Mucosa of rectum (tissue), 2 donors: ENCODE results near the gene AFF3.
"Not testable (repeated sequence)": the region's sequence is repeated elsewhere in the genome, so short reads cannot be mapped to it uniquely, and the experiment has no call there.

Experiments used
- H3K27ac ChIP-seq, 2 donors: one replicate each; pipeline ENCODE4 v1.7.0; 2013; ENCODE audit warnings: inconsistent platforms in 2 of 2, low read depth in 2 of 2, low read length in 2 of 2
- H3K27me3 ChIP-seq, 2 donors: one replicate each; pipeline ENCODE4 v1.7.0; 2013; ENCODE audit warnings: low read length in 2 of 2; ENCODE audit not compliant: control insufficient read depth in 2 of 2, insufficient read depth in 2 of 2
- H3K36me3 ChIP-seq, 2 donors: one replicate each; pipeline ENCODE4 v1.7.0; 2013; ENCODE audit warnings: low read length in 2 of 2; ENCODE audit not compliant: control insufficient read depth in 2 of 2, insufficient read depth in 2 of 2
- H3K4me1 ChIP-seq, 2 donors: one replicate each; pipeline ENCODE4 v1.7.0; 2013; ENCODE audit warnings: low read length in 2 of 2, mild to moderate bottlenecking in 1 of 2; ENCODE audit not compliant: control insufficient read depth in 2 of 2, insufficient read depth in 2 of 2
- H3K4me3 ChIP-seq, 2 donors: one replicate each; pipeline ENCODE4 v1.7.0; 2013; ENCODE audit warnings: low read length in 2 of 2
- H3K9ac ChIP-seq, 2 donors: one replicate each; pipeline ENCODE4 v1.7.0; 2013; ENCODE audit warnings: low read length in 2 of 2, low read depth in 1 of 2, mild to moderate bottlenecking in 1 of 2
- H3K9me3 ChIP-seq, 2 donors: one replicate each; pipeline ENCODE4 v1.7.0; 2013; ENCODE audit warnings: low read length in 2 of 2; ENCODE audit not compliant: control insufficient read depth in 2 of 2
- donor health status: healthy.
- donor health status: Normal muscosa, but diverticular disease.

AFF3 gene

DNA sequence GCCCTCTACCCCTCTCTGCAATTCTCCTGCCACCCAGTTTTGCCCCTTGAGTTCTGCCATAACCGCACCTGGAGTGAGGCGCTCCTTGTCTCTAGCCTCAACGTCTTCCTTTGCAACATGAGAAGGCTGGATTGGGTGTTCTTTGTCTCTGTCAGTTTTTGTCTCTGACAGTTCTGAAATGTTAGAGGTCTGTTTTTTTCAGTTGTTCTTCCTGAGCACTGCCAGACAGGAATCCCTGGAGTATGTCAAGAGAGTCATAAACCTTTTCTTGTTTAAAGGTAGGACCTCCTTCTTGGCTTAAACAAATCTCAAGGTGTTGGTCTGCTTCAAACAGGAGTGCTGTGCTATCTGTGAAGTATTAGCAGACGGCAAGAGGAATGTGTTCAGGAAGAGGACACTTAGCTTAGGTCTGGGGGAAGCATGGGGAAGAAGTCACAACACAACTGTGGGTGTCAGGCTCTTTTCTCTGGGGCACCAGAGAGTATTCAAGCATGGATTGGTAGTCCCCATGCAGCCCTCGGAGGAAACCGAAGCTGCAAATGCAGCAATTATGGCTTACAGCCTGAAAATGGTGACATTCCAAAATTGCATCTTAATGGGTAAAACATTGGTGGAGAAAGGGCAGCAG lies 32.3 kb downstream of the AFF3 start:
- H3K36me3 ChIP-seq: no peaks in the 10 kb centered on the region
- peaks cover 17 to 22% of the 10 kb centered on the region in 2 donors for H3K27me3 ChIP-seq
- no peaks in the 10 kb centered on the region for H3K4me1 ChIP-seq
- no peak overlapping the region for H3K4me3 ChIP-seq
- H3K27ac ChIP-seq: no peak overlapping the region
- H3K9me3 ChIP-seq: no peaks in the 10 kb centered on the region
- H3K9ac ChIP-seq: no peak overlapping the region

DNA sequence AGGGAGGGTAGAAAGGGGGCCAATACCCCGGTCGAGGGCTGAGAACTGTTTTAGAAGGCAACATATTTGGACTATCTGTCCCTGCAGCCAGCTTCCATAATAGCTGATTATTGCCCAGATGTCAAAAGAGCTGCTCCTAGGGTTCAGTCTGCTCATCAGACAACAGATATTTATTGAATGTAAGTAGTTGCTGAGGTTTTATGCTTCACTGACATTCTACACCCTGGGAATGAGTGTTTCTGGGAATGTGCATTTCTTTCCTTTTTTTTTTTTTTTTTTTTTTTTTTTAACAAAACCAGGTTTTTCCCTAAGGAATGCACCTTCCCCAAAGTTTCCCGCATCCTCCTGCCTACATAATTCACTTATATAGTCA lies 33.8 kb downstream of the AFF3 start:
- not testable (repeated sequence) for H3K27ac ChIP-seq, H3K4me1 ChIP-seq, H3K9me3 ChIP-seq, H3K36me3 ChIP-seq, H3K9ac ChIP-seq, H3K4me3 ChIP-seq
- H3K27me3 ChIP-seq: peaks cover 17 to 23% of the 10 kb centered on the region in 2 donors

DNA sequence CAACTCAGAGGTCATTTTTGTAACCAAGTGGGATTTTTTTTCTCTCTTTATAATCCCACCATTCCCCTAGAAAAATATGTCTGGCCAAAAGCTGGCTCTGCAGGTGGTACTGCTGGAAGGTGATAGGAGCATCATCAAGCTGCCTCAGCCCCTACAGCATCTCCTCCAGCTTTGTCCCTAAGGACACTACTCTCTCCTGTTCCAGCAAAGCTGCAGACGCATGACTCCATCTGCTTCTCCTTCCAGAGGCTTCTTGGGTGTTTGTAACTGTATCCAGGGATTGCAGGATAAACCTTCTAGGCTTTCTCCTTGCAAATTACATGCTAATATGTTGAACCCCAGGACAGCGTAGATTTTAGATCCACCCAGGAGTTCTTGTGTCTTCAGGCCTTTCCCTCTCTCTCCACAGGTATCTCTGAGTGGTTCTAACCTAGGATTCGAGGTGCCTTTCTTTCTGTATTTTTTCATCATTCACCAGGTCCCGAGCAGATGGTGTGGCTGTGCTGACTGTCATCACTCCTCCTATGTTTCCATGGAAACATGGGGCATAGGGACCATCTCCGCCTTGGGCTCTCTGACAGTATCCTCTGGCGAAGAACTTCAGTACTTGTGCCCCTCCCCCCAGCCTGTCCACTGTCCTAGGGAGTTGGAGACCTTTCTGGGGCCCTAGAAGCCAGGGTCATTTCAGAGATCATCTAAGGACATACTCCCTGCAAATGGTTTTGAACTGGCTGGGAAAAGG lies 34.3 kb downstream of the AFF3 start:
- Histone ChIP-seq H3K4me3 (no peak overlapping the region), H3K9me3 (no peaks in the 10 kb centered on the region), H3K9ac (no peak overlapping the region), H3K36me3 (no peaks in the 10 kb centered on the region), H3K27ac (no peak overlapping the region), H3K4me1 (no peaks in the 10 kb centered on the region), H3K27me3 (peaks cover 17 to 23% of the 10 kb centered on the region in 2 donors)

DNA sequence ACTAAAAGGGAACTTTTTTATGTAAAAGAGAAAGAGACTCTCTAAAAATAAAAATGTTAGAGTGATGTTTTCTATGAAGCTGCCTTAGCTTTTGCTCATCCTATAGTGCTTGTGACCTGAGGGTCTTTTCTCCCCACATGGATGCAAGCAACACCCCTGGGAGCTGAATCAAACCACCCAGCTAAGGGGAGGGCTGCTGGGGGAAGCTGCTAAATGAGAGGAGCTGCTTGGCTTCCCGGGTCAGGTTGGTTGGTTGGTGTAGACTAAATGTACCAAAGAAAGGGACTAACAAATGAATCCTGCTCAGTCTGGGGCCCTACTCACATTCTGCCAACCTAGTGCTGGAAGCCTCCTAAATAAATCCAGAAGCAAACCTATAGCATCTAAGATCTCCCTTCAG lies 35.0 kb downstream of the AFF3 start:
- Histone ChIP-seq H3K36me3 (no peaks in the 10 kb centered on the region), H3K4me3 (no peak overlapping the region), H3K9me3 (no peaks in the 10 kb centered on the region), H3K27me3 (peaks cover 17 to 23% of the 10 kb centered on the region in 2 donors), H3K27ac (no peak overlapping the region), H3K9ac (no peak overlapping the region), H3K4me1 (no peaks in the 10 kb centered on the region)

DNA sequence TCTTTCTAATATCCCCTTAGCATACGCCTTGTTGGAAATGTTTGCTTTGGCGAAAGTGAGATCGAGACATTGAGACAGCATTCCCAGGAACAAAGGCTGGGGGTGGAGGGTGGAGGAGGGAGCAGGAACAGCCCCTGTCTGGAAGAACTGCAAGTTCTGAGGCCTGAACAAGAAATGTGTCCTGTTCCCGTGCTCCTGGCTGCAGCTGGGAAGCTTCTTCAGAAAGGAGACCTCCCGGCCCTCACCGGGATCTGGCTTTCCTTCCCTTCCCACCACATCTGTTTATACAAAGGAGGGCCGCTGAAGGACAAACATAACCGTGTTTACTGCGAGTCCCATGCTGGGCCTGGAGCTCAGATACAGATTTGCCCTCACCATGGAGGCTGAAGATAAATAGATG lies 35.9 kb downstream of the AFF3 start:
- H3K4me3 ChIP-seq: no peak overlapping the region
- peak overlapping the region in 1 of 2 donors; percentile 32 for H3K27ac ChIP-seq

DNA sequence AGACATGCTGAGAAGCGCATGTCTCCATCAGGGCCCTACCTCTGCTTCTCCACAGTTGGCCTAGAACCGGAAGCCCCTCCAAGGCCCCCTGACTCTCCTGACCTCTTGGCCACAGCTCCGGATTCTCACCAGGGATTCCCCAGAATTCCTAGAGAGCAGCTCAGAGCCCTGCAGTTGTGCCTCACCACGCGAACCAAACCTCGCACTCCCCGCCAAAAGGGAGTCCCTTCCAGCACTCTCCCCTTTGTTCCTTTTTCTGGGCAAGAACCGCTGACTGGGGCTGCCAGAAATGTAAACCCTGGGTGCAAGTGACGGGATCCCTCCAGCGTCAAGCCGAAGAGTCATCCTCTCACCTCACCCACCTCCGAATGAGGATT lies 36.7 kb downstream of the AFF3 start:
- H3K27ac ChIP-seq: peak overlapping the region in 1 of 2 donors; percentile 9

More for the DNA sequence above, 35.9 kb downstream of the AFF3 start:
- H3K9me3 ChIP-seq: no peaks in the 10 kb centered on the region
- H3K4me1 ChIP-seq: no peaks in the 10 kb centered on the region
- peaks cover 17 to 23% of the 10 kb centered on the region in 2 donors for H3K27me3 ChIP-seq
- no peaks in the 10 kb centered on the region for H3K36me3 ChIP-seq
- H3K9ac ChIP-seq: no peak overlapping the region

DNA sequence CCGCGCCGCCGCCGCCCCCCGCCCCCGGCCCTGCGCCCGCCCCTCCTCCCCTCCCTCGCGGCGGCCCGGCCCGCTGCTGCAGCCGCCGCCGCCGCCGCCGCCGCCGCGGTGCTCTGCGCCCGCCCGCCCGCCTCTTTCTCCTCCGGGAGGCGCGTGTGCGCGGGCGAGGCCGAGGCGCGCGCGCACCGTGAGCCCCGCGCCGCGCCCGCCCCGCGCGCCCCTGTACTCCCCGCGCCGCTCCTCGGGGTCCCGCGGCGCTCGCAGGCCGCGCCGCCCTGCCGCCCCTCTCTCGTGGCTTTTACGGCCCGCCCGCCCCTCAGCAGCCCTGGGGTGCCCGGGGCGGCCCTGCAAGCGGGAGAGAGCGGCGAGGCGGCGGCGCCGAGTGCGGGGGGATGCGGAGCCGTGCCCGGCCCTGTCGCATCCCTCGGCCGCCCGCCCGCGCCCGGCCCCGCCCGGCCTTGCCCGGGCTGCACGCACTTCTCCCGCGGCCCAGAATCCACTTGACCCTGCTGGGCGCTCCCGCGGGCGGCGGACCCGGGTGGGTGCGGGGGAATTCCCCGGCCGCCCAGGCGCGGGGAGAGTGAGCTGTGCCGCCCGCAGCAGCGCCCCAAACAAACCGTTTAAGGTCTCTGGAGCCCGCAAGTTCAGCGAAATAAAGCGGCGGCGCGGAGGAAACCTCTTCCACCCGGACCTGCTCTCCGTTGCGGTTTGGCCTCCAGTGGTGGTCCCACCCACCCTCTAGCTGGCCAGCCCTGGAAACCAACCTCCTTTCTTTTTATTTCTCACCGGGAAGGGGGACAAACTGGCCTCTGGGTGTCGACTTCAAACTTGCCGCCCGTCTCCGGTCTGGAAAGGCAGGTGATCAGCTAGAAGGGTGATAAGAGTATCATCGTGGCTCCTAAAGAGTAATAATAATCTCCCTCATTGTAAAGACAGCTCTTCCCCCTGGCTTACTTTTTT lies 37.4 kb downstream of the AFF3 start:
- Histone ChIP-seq H3K4me1 (no peaks in the 10 kb centered on the region), H3K4me3 (peak overlapping the region; percentile 39 to 50), H3K9ac (no peak overlapping the region), H3K27ac (peak overlapping the region in 1 of 2 donors; percentile 9), H3K36me3 (no peaks in the 10 kb centered on the region), H3K9me3 (no peaks in the 10 kb centered on the region), H3K27me3 (peaks cover 17 to 23% of the 10 kb centered on the region in 2 donors)

More for the DNA sequence above, 36.7 kb downstream of the AFF3 start:
- H3K27me3 ChIP-seq: peaks cover 17 to 23% of the 10 kb centered on the region in 2 donors
- no peaks in the 10 kb centered on the region for H3K4me1 ChIP-seq
- no peak overlapping the region for H3K9ac ChIP-seq
- H3K36me3 ChIP-seq: no peaks in the 10 kb centered on the region
- H3K9me3 ChIP-seq: no peaks in the 10 kb centered on the region
- H3K4me3 ChIP-seq: peak overlapping the region; percentile 39 to 50

DNA sequence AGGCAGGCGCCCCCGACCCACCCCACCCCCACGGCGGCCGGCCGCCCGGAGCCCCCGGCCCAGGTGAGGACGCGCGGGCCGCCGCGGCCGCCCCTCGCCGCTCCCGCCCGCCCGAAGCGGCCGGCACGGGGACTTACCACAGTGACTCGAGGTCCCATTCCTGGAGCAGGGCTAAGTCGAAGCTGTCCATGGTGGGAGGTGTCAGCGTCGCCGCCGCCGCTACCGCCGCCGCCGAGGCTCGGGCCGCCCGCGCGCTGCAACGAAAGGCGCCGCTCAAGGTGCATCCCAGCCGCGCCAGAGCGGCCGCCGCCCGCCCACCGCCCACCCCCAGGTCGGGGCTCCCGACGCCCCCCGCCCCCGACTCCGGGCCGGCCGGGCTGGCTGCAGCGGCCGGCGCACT lies 38.1 kb downstream of the AFF3 start:
- not testable (repeated sequence) for H3K27ac ChIP-seq

DNA sequence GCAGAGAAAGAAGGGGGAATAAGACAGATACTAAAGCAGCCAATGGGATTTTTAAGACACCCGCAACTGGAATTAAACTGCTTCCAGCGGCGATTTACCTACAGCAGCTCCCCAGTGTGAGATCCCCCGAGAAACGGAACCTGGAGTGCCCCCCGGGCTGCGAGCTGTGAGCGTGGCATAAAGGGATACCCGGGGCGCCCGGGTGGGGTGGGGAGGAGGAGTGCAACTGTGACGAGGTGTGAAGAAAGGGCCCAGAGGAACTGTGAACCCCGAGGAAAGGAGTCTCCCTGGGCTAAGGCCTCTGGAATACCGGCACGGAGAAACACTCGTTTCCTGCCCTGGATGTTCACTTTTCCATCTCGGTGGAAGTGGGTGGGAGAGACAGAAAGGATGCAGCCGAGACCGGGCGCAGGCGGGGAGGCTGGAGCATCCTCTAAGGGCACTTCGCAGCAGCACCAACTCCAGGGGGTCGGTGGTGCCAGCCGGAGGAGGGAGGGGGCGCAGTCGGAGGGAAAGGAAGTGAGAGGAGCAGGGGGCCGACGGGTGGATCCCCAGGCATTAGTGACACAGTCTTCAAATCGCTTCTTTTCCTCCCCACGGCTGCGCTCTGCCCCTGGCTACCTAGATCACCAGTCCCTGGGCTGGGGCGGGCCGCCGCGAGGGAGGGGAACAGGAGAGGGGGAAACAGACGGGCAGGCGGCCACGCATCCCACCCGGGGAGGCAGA lies 38.7 kb downstream of the AFF3 start:
- not testable (repeated sequence) for H3K9me3 ChIP-seq, H3K27ac ChIP-seq, H3K36me3 ChIP-seq, H3K4me3 ChIP-seq, H3K9ac ChIP-seq, H3K4me1 ChIP-seq
- H3K27me3 ChIP-seq: peaks cover 16 to 17% of the 10 kb centered on the region in 2 donors

More for the DNA sequence above, 38.1 kb downstream of the AFF3 start:
- H3K4me3 ChIP-seq, H3K9ac ChIP-seq, H3K36me3 ChIP-seq, H3K9me3 ChIP-seq, H3K4me1 ChIP-seq: not testable (repeated sequence)
- H3K27me3 ChIP-seq: peaks cover 16 to 17% of the 10 kb centered on the region in 2 donors
